ENCODE measurements around the gene HSFX1. TPM values are rescaled to one million over a fixed set of nuclear protein-coding genes. Genes with fewer than 3 reads are reported as not detected.

Gene HSFX1
- total and polyA plus RNA-seq, 4 donors, result 0.26 to 1.6 (median 0.74) TPM

GRCh38 chrX:149819371-149819770 lies 45.5 kb downstream of the HSFX1 start:
- H3K27ac ChIP-seq (ENCODE audit: low read depth in 1 of 2, low read length in 1 of 2), result no peak overlapping the region
- H3K4me3 ChIP-seq, result no peak overlapping the region
- no peak for TF ChIP-seq CTCF (IDR thresholded peaks at IDR 0.05; ENCODE audit: control extremely low read depth, extremely low read depth)
- WGBS, 2 donors, result 70 to 90% methylated on average over 2 of the region's 2 CpGs
- no peaks in the 10 kb centered on the region for H3K27me3 ChIP-seq (ENCODE audit: control insufficient read depth in 3 of 3, insufficient read depth in 3 of 3, low read length in 2 of 3)
- no peak overlapping the region for H3K9ac ChIP-seq (ENCODE audit: insufficient read depth in 1 of 2, low read length in 2 of 2)
- H3K9me3 ChIP-seq (ENCODE audit: control insufficient read depth in 4 of 4, insufficient read depth in 3 of 4, low read length in 3 of 4), result no peaks in the 10 kb centered on the region
- ATAC-seq (ENCODE audit: insufficient read depth, low FRiP score), result no peak
- no peaks in the 10 kb centered on the region for H3K36me3 ChIP-seq (ENCODE audit: control insufficient read depth in 4 of 4, insufficient read depth in 4 of 4, low read length in 4 of 4)
- no peak for DNase-seq
- H3K4me1 ChIP-seq (ENCODE audit: control insufficient read depth in 5 of 5, insufficient read depth in 5 of 5, low read length in 5 of 5), result no peaks in the 10 kb centered on the region

- no peak overlapping the region for H3K27ac ChIP-seq (ENCODE audit: low read depth in 1 of 2, low read length in 1 of 2)
- H3K4me3 ChIP-seq, result no peak overlapping the region
- H3K4me1 ChIP-seq (ENCODE audit: control insufficient read depth in 5 of 5, insufficient read depth in 5 of 5, low read length in 5 of 5), result no peaks in the 10 kb centered on the region
- no peak for TF ChIP-seq CTCF (IDR thresholded peaks at IDR 0.05; ENCODE audit: control extremely low read depth, extremely low read depth)
- no peak for ATAC-seq (ENCODE audit: insufficient read depth, low FRiP score)
- H3K9me3 ChIP-seq (ENCODE audit: control insufficient read depth in 4 of 4, insufficient read depth in 3 of 4, low read length in 3 of 4), result peaks cover 0 to 1% (median 0%) of the 10 kb centered on the region in 4 donors
- WGBS, 2 donors, result 2 to 9% methylated on average over 3 of the region's 3 CpGs
- H3K27me3 ChIP-seq (ENCODE audit: control insufficient read depth in 3 of 3, insufficient read depth in 3 of 3, low read length in 2 of 3), result no peaks in the 10 kb centered on the region
- H3K36me3 ChIP-seq (ENCODE audit: control insufficient read depth in 4 of 4, insufficient read depth in 4 of 4, low read length in 4 of 4), result no peaks in the 10 kb centered on the region
- DNase-seq, result peak in 2 of 3 donors; percentile 8 to 12
- H3K9ac ChIP-seq (ENCODE audit: insufficient read depth in 1 of 2, low read length in 2 of 2), result no peak overlapping the region
Measured at GRCh38 chrX:149825424-149825823, 51.6 kb downstream of the HSFX1 start.

Small RNA genes lying within 50 kb of the gene (small RNA-seq; reads per million reads assigned to genes)
- gene AC244098.1 (ENCODE audit: low replicate concordance), result not detected
- gene AC244098.2 (ENCODE audit: low replicate concordance), result not detected
- gene AC244098.3 (ENCODE audit: low replicate concordance), result not detected

Other genes starting within 250 kb of the HSFX1 start
- 10 to 100 TPM; 11.5 to 19.3 TPM for gene EOLA1, start 233.1 kb upstream of the HSFX1 start, total RNA-seq
- 10 to 100 TPM; 17.7 to 19.9 TPM for gene EOLA1, start 233.1 kb upstream of the HSFX1 start, polyA plus RNA-seq
- not detected for gene HSFX3, start 224.1 kb upstream of the HSFX1 start, total RNA-seq
- not detected for gene HSFX3, start 224.1 kb upstream of the HSFX1 start, polyA plus RNA-seq
- gene MAGEA9B, start 186.6 kb upstream of the HSFX1 start, total RNA-seq, result not detected
- gene MAGEA9B, start 186.6 kb upstream of the HSFX1 start, polyA plus RNA-seq, result not detected
- gene HSFX2, start 178.8 kb upstream of the HSFX1 start, total RNA-seq, result under 1 TPM in 1 of 2 donors, not detected in 1; 0.31 TPM
- under 1 TPM; 0.41 to 0.61 TPM for gene HSFX2, start 178.8 kb upstream of the HSFX1 start, polyA plus RNA-seq
- 10 to 100 TPM; 16.6 to 23.8 TPM for gene TMEM185A, start 142.3 kb upstream of the HSFX1 start, total RNA-seq
- 10 to 100 TPM in 1 of 2 donors, 1 to 10 TPM in 1; 8.7 to 11.3 TPM for gene TMEM185A, start 142.3 kb upstream of the HSFX1 start, polyA plus RNA-seq
- not detected for gene MAGEA11, start 62.0 kb upstream of the HSFX1 start, total RNA-seq
- gene MAGEA11, start 62.0 kb upstream of the HSFX1 start, polyA plus RNA-seq, result not detected
- not detected for gene MAGEA9, start 7.9 kb downstream of the HSFX1 start, total RNA-seq
- not detected for gene MAGEA9, start 7.9 kb downstream of the HSFX1 start, polyA plus RNA-seq
- not detected for gene MAGEA8, start 107.1 kb downstream of the HSFX1 start, total RNA-seq
- gene MAGEA8, start 107.1 kb downstream of the HSFX1 start, polyA plus RNA-seq, result not detected
- gene HSFX4, start 155.5 kb downstream of the HSFX1 start, total RNA-seq, result not detected
- under 1 TPM in 1 of 2 donors, not detected in 1; 0.03 TPM for gene HSFX4, start 155.5 kb downstream of the HSFX1 start, polyA plus RNA-seq
- gene EOLA2, start 164.4 kb downstream of the HSFX1 start, total RNA-seq, result 10 to 100 TPM; 21.0 to 35.7 TPM
- gene EOLA2, start 164.4 kb downstream of the HSFX1 start, polyA plus RNA-seq, result 10 to 100 TPM; 20.7 to 31.2 TPM

All from lung (tissue), 13 donors.